ENCODE results near the gene TMEM242. TPM values are rescaled to one million over a fixed set of nuclear protein-coding genes. Genes with fewer than 3 reads are reported as not detected.

Gene TMEM242
- polyA plus RNA-seq, 1 donor from 2014 or later, result 17.6 TPM

DNA sequence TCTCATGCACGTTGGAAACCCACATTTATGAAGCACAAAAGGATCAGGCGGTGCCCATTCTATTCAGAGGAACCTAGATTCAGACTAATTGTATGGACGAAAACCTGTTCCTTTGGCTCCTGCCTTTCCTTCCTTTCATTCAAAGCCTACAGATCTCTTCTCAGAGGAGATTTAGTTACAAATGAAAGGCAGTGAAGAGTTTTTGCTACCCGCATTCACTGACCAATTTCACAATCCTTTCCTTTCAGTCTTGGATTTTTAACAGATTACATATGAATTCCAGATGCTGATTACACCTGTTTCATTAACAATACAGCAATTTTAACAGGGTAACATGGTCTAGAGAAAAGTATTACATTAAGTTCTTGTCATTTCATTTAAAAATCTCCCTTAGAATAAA is 32.0 kb downstream of the TMEM242 start:
- Histone ChIP-seq H3K9me3 (ENCODE audit: low read length) (no peaks in the 10 kb centered on the region), H3K27me3 (ENCODE audit: insufficient read depth, low read depth, low read length) (no peaks in the 10 kb centered on the region), H2AFZ (ENCODE audit: low read depth, low read length) (no peak overlapping the region), H4K20me1 (ENCODE audit: insufficient read depth) (no peaks in the 10 kb centered on the region), H3K4me3 (ENCODE audit: low read length) (no peak overlapping the region), H3F3A (ENCODE audit: insufficient read depth, low read length, poor library complexity, severe bottlenecking) (no peaks in the 10 kb centered on the region), H3K9me2 (ENCODE audit: insufficient read depth, low read length) (no peaks in the 10 kb centered on the region), H3K79me2 (replicated peaks; ENCODE audit: insufficient read depth, low read length) (no peaks in the 10 kb centered on the region), H3K36me3 (ENCODE audit: insufficient read depth, low read length) (no peaks in the 10 kb centered on the region), H3K27ac (ENCODE audit: low read length) (no peak overlapping the region), H3K9ac (ENCODE audit: low read length) (no peak overlapping the region), H3K4me2 (ENCODE audit: low read length) (no peak overlapping the region)
- TF ChIP-seq POLR2AphosphoS5 (IDR thresholded peaks at IDR 0.05), result no peak
- no peak for TF ChIP-seq REST (IDR thresholded peaks at IDR 0.05; ENCODE audit: borderline replicate concordance)
- no peak for TF ChIP-seq EZH2 (IDR thresholded peaks at IDR 0.05; ENCODE audit: borderline replicate concordance, insufficient read depth, low read length, poor library complexity, severe bottlenecking)
- TF ChIP-seq, protein P1, sequence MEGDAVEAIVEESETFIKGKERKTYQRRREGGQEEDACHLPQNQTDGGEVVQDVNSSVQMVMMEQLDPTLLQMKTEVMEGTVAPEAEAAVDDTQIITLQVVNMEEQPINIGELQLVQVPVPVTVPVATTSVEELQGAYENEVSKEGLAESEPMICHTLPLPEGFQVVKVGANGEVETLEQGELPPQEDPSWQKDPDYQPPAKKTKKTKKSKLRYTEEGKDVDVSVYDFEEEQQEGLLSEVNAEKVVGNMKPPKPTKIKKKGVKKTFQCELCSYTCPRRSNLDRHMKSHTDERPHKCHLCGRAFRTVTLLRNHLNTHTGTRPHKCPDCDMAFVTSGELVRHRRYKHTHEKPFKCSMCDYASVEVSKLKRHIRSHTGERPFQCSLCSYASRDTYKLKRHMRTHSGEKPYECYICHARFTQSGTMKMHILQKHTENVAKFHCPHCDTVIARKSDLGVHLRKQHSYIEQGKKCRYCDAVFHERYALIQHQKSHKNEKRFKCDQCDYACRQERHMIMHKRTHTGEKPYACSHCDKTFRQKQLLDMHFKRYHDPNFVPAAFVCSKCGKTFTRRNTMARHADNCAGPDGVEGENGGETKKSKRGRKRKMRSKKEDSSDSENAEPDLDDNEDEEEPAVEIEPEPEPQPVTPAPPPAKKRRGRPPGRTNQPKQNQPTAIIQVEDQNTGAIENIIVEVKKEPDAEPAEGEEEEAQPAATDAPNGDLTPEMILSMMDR (IDR thresholded peaks at IDR 0.05; ENCODE audit: poor library complexity, severe bottlenecking), result no peak
- TF ChIP-seq RAD21 (conservative IDR thresholded peaks at IDR 0.05), result no peak
- no peak for TF ChIP-seq TAF1 (IDR thresholded peaks at IDR 0.05; ENCODE audit: low read depth)
- TF ChIP-seq EP300 (conservative IDR thresholded peaks at IDR 0.05; ENCODE audit: poor library complexity, severe bottlenecking), result no peak
- no peak for TF ChIP-seq MXI1 (conservative IDR thresholded peaks at IDR 0.05; ENCODE audit: poor library complexity, severe bottlenecking)
- TF ChIP-seq SMC3 (conservative IDR thresholded peaks at IDR 0.05; ENCODE audit: poor library complexity), result no peak

DNA sequence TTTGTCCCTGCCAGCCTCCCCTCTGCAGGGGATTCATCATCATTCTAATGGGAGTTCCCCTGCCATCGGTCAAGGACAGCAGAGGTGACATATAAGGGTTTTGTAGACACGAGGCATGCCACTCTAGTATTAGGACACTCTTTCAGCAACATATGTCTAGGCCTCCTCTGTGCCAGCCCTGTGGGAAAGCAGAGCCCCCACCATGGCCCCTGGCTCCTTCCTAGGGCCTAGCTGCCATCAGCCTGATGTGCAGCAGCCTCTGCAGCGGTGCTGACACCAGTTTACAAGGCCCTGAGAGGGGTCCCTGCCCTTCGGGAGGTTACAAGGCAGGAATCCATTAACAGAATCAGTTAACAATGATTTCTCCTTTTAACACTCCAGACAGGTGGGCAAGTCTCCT is 32.5 kb downstream of the TMEM242 start:
- Histone ChIP-seq H3K9me2 (ENCODE audit: insufficient read depth, low read length) (no peaks in the 10 kb centered on the region), H3K4me2 (ENCODE audit: low read length) (no peak overlapping the region), H3F3A (ENCODE audit: insufficient read depth, low read length, poor library complexity, severe bottlenecking) (no peaks in the 10 kb centered on the region), H3K27ac (ENCODE audit: low read length) (no peak overlapping the region), H2AFZ (ENCODE audit: low read depth, low read length) (no peak overlapping the region), H3K9me3 (ENCODE audit: low read length) (no peaks in the 10 kb centered on the region), H3K27me3 (ENCODE audit: insufficient read depth, low read depth, low read length) (no peaks in the 10 kb centered on the region), H3K79me2 (replicated peaks; ENCODE audit: insufficient read depth, low read length) (no peaks in the 10 kb centered on the region), H3K9ac (ENCODE audit: low read length) (no peak overlapping the region), H3K4me3 (ENCODE audit: low read length) (no peak overlapping the region), H3K36me3 (ENCODE audit: insufficient read depth, low read length) (no peaks in the 10 kb centered on the region), H4K20me1 (ENCODE audit: insufficient read depth) (no peaks in the 10 kb centered on the region)
- no peak for TF ChIP-seq SMC3 (conservative IDR thresholded peaks at IDR 0.05; ENCODE audit: poor library complexity)
- TF ChIP-seq RAD21 (conservative IDR thresholded peaks at IDR 0.05), result no peak
- no peak for TF ChIP-seq EZH2 (IDR thresholded peaks at IDR 0.05; ENCODE audit: borderline replicate concordance, insufficient read depth, low read length, poor library complexity, severe bottlenecking)

DNA sequence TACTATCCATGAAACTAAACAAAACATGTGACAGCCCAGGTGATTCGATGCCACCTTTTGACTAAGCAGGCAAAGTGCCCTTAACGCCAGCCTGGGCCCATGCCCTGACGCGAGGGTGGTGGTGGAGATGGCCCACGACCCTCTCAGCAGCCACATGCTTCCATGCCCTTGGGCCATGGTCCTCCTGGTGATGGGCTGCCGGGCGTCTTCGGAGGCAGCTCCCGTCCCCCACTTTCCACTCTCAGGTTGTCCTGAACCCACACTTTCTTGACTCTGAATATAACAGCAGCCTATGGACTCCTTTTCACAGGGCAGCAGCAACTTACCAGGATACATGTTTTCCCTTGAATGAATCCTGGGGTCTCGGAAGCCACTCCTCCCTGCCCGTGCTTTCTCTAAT is 33.6 kb downstream of the TMEM242 start:
- H3K4me3 ChIP-seq (ENCODE audit: low read length), result no peak overlapping the region
- no peaks in the 10 kb centered on the region for H3F3A ChIP-seq (ENCODE audit: insufficient read depth, low read length, poor library complexity, severe bottlenecking)
- H2AFZ ChIP-seq (ENCODE audit: low read depth, low read length), result no peak overlapping the region
- H3K27ac ChIP-seq (ENCODE audit: low read length), result peak overlapping the region; percentile 11
- H3K9me3 ChIP-seq (ENCODE audit: low read length), result no peaks in the 10 kb centered on the region
- H3K36me3 ChIP-seq (ENCODE audit: insufficient read depth, low read length), result no peaks in the 10 kb centered on the region
- no peak overlapping the region for H3K9ac ChIP-seq (ENCODE audit: low read length)
- no peaks in the 10 kb centered on the region for H3K9me2 ChIP-seq (ENCODE audit: insufficient read depth, low read length)
- H3K27me3 ChIP-seq (ENCODE audit: insufficient read depth, low read depth, low read length), result no peaks in the 10 kb centered on the region
- no peaks in the 10 kb centered on the region for H4K20me1 ChIP-seq (ENCODE audit: insufficient read depth)
- TF ChIP-seq SMC3 (conservative IDR thresholded peaks at IDR 0.05; ENCODE audit: poor library complexity) (no peak), TAF1 (IDR thresholded peaks at IDR 0.05; ENCODE audit: low read depth) (no peak), EP300 (conservative IDR thresholded peaks at IDR 0.05; ENCODE audit: poor library complexity, severe bottlenecking) (no peak), RAD21 (conservative IDR thresholded peaks at IDR 0.05) (no peak), EZH2 (IDR thresholded peaks at IDR 0.05; ENCODE audit: borderline replicate concordance, insufficient read depth, low read length, poor library complexity, severe bottlenecking) (no peak), POLR2AphosphoS5 (IDR thresholded peaks at IDR 0.05) (no peak), MXI1 (conservative IDR thresholded peaks at IDR 0.05; ENCODE audit: poor library complexity, severe bottlenecking) (no peak), REST (IDR thresholded peaks at IDR 0.05; ENCODE audit: borderline replicate concordance) (no peak)
- TF ChIP-seq, protein P1 (IDR thresholded peaks at IDR 0.05; ENCODE audit: poor library complexity, severe bottlenecking), result no peak
- no peaks in the 10 kb centered on the region for H3K79me2 ChIP-seq (replicated peaks; ENCODE audit: insufficient read depth, low read length)
- no peak overlapping the region for H3K4me2 ChIP-seq (ENCODE audit: low read length)
